ENCODE data around the gene RHOXF1.
"Not testable (repeated sequence)": the region's sequence is repeated elsewhere in the genome, so short reads cannot be mapped to it uniquely, and the experiment has no call there.

Gene RHOXF1

GRCh38 chrX:120085553-120086185, 30.0 kb downstream of the RHOXF1 start:
- not testable (repeated sequence) for DNase-seq

GRCh38 chrX:120077590-120077989, 38.1 kb downstream of the RHOXF1 start, which contains the start of gene RHOXF2B:
TSS of gene RHOXF2B (minus strand) at chrX:120077690. CDS start at chrX:120077552, 138 bp downstream.
- not testable (repeated sequence) for DNase-seq

GRCh38 chrX:120066169-120066568, 49.5 kb downstream of the RHOXF1 start:
- not testable (repeated sequence) for DNase-seq

All from NCI-H510A (cell line).